GM12891 (cell line): ENCODE results near the gene SPAG16.

Experiments used
- DNase-seq: peaks from one replicate; pipeline ENCODE4 v3.0.0; 2011; ENCODE audit warnings: low spot score; ENCODE audit not compliant: insufficient read length
- FAIRE-seq: peaks from 2 replicates; lab custom pipeline; 2011; peaks lifted over from hg19 to GRCh38; lab: Jason Lieb, UNC
- PAX5 ChIP-seq: IDR thresholded peaks from 2 replicates; pipeline ENCODE4 v1.6.1; 2011; ENCODE audit warnings: low read length, moderate library complexity, mild to moderate bottlenecking; ENCODE audit not compliant: insufficient read depth, severe bottlenecking
- POLR2A ChIP-seq: IDR thresholded peaks from 2 replicates; pipeline ENCODE4 v1.6.1; 2011; ENCODE audit warnings: low read depth, low read length, control low read depth
- POLR2AphosphoS5 ChIP-seq: IDR thresholded peaks from 2 replicates; pipeline ENCODE4 v1.6.1; 2011; ENCODE audit warnings: low read depth, low read length, control low read depth
- POU2F2 ChIP-seq: IDR thresholded peaks from 2 replicates; pipeline ENCODE4 v1.6.1; 2011; ENCODE audit warnings: low read depth, mild to moderate bottlenecking, control low read depth, low read length, moderate library complexity
- SPI1 ChIP-seq: IDR thresholded peaks from 2 replicates; pipeline ENCODE4 v1.6.1; 2011; ENCODE audit warnings: low read depth, low read length, control low read depth
- TAF1 ChIP-seq: IDR thresholded peaks from 2 replicates; pipeline ENCODE4 v1.6.1; 2011; ENCODE audit warnings: low read depth, low read length, control low read depth

The SPAG16 gene

DNA sequence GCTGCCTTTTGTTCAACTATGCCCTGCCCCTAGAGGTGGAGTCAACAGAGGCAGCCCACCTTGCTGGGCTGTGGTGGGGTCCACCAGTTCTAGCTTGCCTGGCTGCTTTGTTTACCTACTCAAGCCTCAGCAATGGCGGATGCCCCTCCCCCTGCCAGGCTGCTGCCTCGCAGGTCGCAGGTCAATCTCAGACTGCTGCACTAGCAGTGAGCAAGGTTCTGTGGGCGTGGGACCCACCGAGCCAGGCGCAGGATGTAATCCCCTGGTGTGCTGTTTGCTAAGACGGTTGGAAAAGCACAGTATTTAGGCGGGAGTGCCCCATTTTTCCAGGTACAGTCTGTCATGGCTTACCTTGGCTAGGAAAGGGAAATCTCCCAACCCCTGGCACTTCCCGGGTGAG, 993.6 kb downstream of the SPAG16 start:
- no peak for FAIRE-seq
- TF ChIP-seq POLR2AphosphoS5 (no peak), SPI1 (no peak), PAX5 (no peak), POLR2A (no peak), POU2F2 (no peak), TAF1 (no peak)

GRCh38 chr2:214286011-214286410, 1001.7 kb downstream of the SPAG16 start:
- FAIRE-seq, result no peak
- TF ChIP-seq TAF1, result no peak
- DNase-seq, result no peak

More for the DNA sequence above, 993.6 kb downstream of the SPAG16 start:
- DNase-seq, result no peak

DNA sequence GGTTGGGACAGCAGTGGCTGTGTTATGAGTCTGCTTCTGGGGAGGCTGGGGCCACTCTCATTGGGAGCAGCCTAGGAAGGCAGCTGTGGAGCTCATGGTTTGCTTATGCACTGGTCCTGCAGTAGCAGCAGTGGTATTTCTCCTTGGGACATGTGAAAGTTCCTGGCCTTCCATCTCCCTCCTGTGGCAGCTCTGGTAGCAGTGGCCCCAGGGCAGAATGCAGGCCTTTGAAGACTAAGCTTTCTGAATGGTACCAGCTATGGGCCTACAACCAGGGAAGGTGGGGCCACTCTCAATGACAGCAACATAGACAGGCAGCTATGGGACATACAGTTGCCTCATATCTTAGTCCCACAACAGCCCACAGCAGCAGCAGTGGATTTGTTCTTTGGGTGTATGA, 1009.3 kb downstream of the SPAG16 start:
- no peak for DNase-seq
- no peak for FAIRE-seq
- TF ChIP-seq POLR2A (no peak), POLR2AphosphoS5 (no peak), SPI1 (no peak), POU2F2 (no peak), TAF1 (no peak), PAX5 (no peak)

DNA sequence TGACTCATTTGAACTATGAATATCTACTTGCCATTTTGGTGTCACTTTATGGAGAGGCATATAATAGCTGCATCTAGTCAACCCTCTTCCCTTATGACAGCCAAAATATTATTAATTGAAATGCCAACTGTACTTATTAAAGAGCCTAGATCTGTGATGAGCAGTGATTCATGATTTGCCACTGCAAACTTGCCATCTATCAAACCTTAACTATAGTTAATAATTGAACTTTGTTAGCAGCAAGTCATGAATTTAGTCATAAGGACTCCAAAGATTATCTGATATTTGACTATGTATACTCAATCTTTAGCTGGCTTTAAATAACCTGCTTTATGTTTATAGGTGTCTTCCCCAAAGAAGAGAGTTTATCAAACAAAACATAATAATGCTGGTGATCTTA, 1010.2 kb downstream of the SPAG16 start:
- FAIRE-seq, result no peak
- TF ChIP-seq POLR2A (no peak), POU2F2 (no peak), PAX5 (no peak), SPI1 (no peak), POLR2AphosphoS5 (no peak), TAF1 (no peak)

GRCh38 chr2:214297423-214297822, 1013.2 kb downstream of the SPAG16 start:
- FAIRE-seq (no peak), DNase-seq (no peak)
- TF ChIP-seq POLR2AphosphoS5 (no peak), POLR2A (no peak), PAX5 (no peak), POU2F2 (no peak)

More for the DNA sequence above, 1010.2 kb downstream of the SPAG16 start:
- no peak for DNase-seq

DNA sequence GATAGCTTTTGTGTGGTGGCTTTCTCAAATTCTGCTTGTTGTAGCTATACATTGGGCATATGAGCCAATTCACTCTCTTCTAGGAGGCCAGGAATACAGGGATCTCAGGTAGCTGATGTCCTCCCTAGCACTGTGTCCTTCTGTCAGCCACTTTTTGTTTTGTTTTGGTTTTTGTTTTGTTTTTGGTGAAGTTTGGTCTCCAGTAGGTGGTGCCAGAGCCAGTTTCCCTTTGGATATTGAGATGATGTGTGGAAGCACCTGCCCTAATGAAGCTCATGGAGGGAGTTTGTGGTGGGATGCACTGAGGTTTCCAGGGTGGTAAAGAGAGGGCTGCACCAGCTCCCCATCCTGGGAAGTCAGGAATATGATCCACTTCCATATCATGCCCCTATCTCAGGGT, 1026.1 kb downstream of the SPAG16 start:
- FAIRE-seq (no peak), DNase-seq (no peak)
- TF ChIP-seq PAX5 (no peak), SPI1 (no peak), POLR2AphosphoS5 (no peak), POU2F2 (no peak), POLR2A (no peak), TAF1 (no peak)

DNA sequence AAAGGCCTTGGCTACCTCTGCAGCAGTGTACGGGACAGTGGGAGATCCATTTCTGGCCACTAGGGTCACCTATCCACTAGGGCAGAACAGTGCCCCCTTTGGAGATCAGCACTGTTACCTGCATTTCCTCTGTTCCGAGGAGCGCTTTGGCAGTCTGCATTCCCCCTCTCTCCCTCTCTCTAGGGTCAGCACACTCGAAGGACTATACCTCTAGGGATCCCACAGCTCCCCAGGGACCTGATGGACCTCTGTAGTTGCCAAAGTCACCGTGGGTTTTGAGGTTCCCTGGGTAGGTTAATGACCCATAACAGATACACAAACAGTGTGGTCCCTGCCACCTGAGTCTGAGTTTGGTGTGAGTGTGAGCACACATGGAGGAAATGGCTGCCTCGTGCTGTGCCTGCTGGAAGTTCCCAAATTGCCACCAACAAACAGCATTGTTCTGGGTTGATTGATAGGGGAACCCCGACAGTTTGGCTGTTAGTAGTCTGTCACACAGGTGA, 1026.8 kb downstream of the SPAG16 start:
- TF ChIP-seq POLR2AphosphoS5 (no peak), POU2F2 (no peak), POLR2A (no peak), PAX5 (no peak), TAF1 (no peak), SPI1 (no peak)
- no peak for DNase-seq
- no peak for FAIRE-seq

- TF ChIP-seq POLR2A (no peak), PAX5 (no peak), POU2F2 (no peak), TAF1 (no peak), SPI1 (no peak), POLR2AphosphoS5 (no peak)
- FAIRE-seq (no peak), DNase-seq (no peak)
These were observed 1027.9 kb downstream of the SPAG16 start for GRCh38 chr2:214311931-214312749.

- FAIRE-seq (no peak), DNase-seq (no peak)
- no peak for TF ChIP-seq PAX5
- no peak for TF ChIP-seq POLR2AphosphoS5
- TF ChIP-seq POLR2A, result no peak
- TF ChIP-seq SPI1, result no peak
- TF ChIP-seq TAF1, result no peak
- TF ChIP-seq POU2F2, result no peak
These were observed 1031.1 kb downstream of the SPAG16 start for GRCh38 chr2:214315324-214315723.

DNA sequence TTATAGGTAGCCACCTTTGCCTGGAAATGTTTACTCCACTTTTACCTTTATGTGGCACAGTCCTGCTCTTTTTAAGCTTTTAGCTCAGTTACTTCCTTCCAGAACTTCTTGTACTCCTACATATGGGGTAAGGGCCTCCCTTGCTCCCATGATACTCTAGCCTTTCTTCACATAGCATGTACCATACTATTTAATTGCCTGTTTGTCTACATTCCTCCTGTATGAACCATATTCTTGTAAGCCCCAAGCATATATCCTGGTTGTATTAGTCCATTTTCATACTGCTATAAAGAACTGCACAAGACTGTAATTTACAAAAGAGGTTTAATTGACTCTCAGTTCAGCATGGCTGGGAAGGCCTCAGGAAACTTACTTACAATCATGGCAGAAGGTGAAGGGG, 1035.9 kb downstream of the SPAG16 start:
- FAIRE-seq (no peak), DNase-seq (no peak)
- TF ChIP-seq POU2F2 (no peak), POLR2A (no peak), SPI1 (no peak), POLR2AphosphoS5 (no peak), TAF1 (no peak), PAX5 (no peak)
